ENCODE measurements around the gene IZUMO1.
"Not testable (repeated sequence)": the region's sequence is repeated elsewhere in the genome, so short reads cannot be mapped to it uniquely, and the experiment has no call there.

IZUMO1 gene

GRCh38 chr19:48746738-48747575 lies at the start of gene IZUMO1:
IZUMO1 (minus strand) TSS chr19:48746909; CDS start chr19:48745859, 1,050 bp downstream.
- DNase-seq = no peak

GRCh38 chr19:48795685-48796070 lies 49.0 kb upstream of the IZUMO1 start:
- no peak for DNase-seq

DNA sequence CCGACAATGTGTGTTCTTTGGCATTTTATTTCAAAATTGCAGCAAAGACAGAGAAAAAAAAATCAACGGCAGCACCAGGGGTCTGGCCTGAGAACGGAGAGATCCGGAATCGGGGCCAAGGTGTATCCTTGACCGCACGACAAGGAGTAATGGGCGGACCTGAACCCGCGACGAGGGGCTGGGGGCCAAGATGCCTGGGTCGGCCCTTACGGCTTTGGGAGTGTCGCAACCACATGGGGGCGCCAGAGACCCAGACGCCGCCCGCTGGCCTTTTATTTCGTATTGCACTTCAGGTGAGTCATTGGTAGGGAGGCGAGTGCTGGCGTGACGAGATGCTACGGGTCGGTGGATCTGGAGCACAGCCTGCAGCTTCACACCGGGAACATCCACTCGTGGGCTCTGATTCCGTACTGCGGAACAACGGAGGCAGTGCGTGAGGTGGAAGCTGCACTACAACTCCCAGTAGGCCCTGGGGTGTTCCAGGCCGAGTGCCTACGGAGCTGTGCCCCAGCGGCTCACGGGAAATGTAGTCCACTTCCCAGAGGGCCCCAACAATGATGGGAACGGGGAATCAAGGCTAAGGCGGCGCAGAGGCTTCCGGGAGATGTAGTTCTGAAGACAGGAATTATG lies 48.5 kb upstream of the IZUMO1 start:
- DNase-seq = peak; percentile 80

- no peak for DNase-seq
These were observed 47.6 kb upstream of the IZUMO1 start for GRCh38 chr19:48794291-48794690.

DNA sequence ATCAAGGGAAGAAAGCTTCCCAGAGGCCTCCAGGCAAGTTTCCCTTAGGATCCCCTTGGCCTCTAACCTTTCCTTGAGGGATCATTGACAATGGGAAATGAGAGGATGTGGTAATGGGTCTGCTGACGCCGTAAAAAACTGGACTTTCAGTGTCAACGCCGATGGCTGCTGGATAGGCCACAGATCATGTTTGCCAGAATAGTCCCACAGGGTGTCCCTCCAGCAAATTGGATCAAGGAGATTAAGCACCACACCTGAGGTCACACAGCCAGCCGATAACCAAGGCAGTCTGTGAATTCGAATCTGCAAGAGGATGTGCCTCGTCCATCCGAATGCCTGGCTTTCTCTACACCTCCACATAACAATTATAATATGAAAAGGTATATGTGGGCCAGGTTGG lies 46.6 kb upstream of the IZUMO1 start:
- DNase-seq = no peak

GRCh38 chr19:48787331-48787730 lies 40.6 kb upstream of the IZUMO1 start:
- not testable (repeated sequence) for DNase-seq

- not testable (repeated sequence) for DNase-seq
These were observed 39.7 kb upstream of the IZUMO1 start for GRCh38 chr19:48786422-48786821.

DNA sequence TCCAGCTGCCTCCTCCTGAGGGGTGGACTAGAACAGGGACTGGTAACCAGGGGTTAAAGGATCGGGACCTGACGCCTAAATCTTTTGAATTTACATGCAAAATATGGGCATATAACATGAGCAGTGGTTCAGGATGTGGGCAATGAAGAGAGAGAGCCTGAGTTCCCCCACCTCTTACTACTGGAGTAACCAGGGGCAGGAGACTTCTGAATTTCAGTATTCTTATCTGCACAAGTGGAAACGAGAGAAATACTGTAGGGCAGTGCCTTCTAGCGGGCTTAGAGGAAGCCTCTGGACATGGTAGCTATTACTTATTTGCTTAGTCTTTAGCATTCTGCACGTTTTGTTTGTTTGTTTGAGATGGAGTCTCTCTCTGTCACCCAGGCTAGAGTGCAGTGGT lies 37.8 kb upstream of the IZUMO1 start:
- peak; percentile 20 for DNase-seq

GRCh38 chr19:48780631-48781391 lies 34.1 kb upstream of the IZUMO1 start:
- DNase-seq = no peak

- no peak for DNase-seq
These were observed 32.9 kb upstream of the IZUMO1 start for GRCh38 chr19:48779636-48780035.

- no peak for DNase-seq
These were observed 31.0 kb upstream of the IZUMO1 start for GRCh38 chr19:48777720-48778119.

- DNase-seq = no peak
These were observed 30.4 kb upstream of the IZUMO1 start for GRCh38 chr19:48777139-48777538.

- no peak for DNase-seq
These were observed 25.8 kb upstream of the IZUMO1 start for GRCh38 chr19:48772503-48772953.

GRCh38 chr19:48770734-48771472 lies 24.2 kb upstream of the IZUMO1 start:
- no peak for DNase-seq

GRCh38 chr19:48770266-48770665 lies 23.6 kb upstream of the IZUMO1 start:
- DNase-seq = no peak

- no peak for DNase-seq
These were observed 22.4 kb upstream of the IZUMO1 start for GRCh38 chr19:48768994-48769713.

GRCh38 chr19:48768171-48768753 lies 21.6 kb upstream of the IZUMO1 start:
- not testable (repeated sequence) for DNase-seq

DNA sequence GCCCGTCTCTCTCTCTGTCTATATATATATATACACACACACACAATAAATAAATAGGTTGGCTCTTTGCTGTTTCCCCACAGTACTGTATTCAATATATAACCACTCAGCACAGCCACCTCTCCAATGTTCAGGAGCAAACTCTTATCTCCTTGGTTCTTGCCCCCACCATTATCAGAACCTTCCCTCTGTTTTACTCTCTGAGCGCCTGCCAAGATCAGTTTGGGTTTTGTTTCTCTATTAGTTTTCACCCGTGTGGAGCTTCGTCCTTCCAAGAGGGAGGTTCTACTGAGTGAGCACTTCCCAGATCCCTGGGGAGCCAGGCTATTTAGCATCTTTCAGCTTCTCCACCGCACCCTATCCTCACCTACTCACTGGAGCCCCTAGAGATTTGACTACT lies 19.1 kb upstream of the IZUMO1 start:
- DNase-seq = not testable (repeated sequence)

DNA sequence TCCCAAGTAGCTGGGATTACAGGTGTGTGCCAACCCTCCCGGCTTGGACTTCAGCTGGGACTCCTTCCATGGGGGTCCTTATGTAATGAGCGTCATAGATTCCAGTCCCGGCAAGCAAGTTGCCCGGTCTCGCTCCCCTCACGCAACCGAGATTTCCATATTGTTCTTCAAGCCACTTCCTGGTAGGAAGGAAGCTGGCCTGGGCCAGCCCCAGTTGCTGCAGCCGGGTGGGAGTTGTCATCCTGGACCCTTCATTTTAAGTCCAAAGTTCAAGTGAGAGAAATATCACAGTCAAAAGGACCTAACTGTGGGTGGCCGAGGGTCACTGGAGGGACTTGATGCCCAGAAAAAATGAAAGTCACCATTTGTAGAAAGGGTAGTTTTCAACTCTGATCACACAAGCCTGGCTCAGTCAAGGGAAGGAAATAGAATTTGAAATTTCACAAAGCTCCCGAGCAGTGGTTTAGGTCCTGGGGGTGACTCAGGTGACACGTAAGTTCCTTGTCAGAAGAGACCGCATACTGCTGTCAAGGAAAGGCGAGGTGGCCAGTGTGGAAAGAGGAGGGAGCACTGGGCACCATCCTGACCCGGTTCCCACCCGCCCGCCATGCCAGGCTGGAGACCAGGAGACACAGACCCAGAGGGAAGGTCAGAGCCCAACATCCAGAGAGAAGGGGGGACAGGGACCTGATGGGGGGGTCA lies 13.9 kb upstream of the IZUMO1 start:
- DNase-seq = no peak

- DNase-seq = no peak
These were observed 11.0 kb upstream of the IZUMO1 start for GRCh38 chr19:48757741-48758144.

DNA sequence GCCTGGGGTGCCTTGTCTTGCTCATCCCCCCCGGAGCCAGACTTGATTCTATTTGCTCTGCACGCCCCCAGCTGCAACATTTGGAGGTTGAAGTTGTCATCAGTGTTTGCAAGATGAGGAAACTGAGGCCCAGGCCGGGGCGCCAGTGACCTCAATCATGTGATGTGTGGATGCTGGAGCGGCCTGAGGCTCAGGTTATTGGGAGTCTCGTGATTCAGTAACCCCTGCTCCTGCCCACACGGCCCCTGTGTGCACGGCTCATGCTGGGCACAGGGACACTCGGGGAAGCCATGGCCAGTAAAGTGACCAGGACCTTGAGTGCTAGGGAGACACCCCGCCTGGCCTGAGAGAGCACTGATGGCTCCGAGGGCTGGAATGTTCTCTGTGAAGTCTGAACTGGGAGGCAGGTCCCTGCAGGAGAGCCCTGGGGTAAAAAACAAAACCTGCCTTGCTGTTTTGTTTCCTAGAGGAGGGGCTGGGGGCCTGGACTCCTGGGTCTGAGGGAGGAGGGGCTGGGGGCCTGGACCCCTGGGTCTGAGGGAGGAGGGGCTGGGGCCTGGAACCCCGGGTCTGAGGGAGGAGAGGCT lies 10.5 kb upstream of the IZUMO1 start:
- DNase-seq = no peak
